K562 (cell line): ENCODE measurements around the gene NUB1. TPM values are rescaled to one million over a fixed set of nuclear protein-coding genes. Genes with fewer than 3 reads are reported as not detected.

ENCODE experiments used
- ARHGAP35 ChIP-seq: fragments of 450-650 bp; IDR thresholded peaks from 2 replicates; pipeline ENCODE4 v1.6.1; 2018; ENCODE audit not compliant: partially characterized antibody
- BRD9 ChIP-seq: fragments of 450-650 bp; IDR thresholded peaks from 2 replicates; pipeline ENCODE4 v1.6.1; 2018; ENCODE audit warnings: low read depth; ENCODE audit not compliant: partially characterized antibody
- CCNT2 ChIP-seq: IDR thresholded peaks from 2 replicates; pipeline ENCODE4 v1.6.1; 2011; ENCODE audit warnings: borderline replicate concordance, low read depth, mild to moderate bottlenecking, moderate library complexity, mixed read lengths, low read length; ENCODE audit not compliant: insufficient read length; ENCODE audit errors: extremely low read depth
- COPS2 ChIP-seq: fragments of 450-650 bp; conservative IDR thresholded peaks from 2 replicates; pipeline ENCODE4 v1.6.1; 2016; ENCODE audit warnings: mild to moderate bottlenecking, moderate library complexity
- FOXM1 ChIP-seq, 2 experiments: fragments of 450-650 bp in 1 of 2; sonication (generic) in 1 of 2; formaldehyde crosslinking in 1 of 2; IDR thresholded peaks; 2 replicates each; pipeline versions ENCODE4 v1.6.1 to v1.9.0; 2017 to 2022; ENCODE audit warnings: low read depth in 2 of 2, mild to moderate bottlenecking in 2 of 2, missing genetic modification reagents in 1 of 2, moderate library complexity in 1 of 2
- HDAC6 ChIP-seq: IDR thresholded peaks from 2 replicates; pipeline ENCODE4 v1.6.1; 2012; ENCODE audit warnings: low read depth, mild to moderate bottlenecking, control low read depth, inconsistent platforms, low read length, moderate library complexity
- HOMEZ ChIP-seq: fragments of 250-450 bp; sonication (Bioruptor Pico); IDR thresholded peaks from 2 replicates; pipeline ENCODE4 v1.4.0; 2020; ENCODE audit warnings: mild to moderate bottlenecking, moderate library complexity
- IRF1 ChIP-seq: sonication (generic); formaldehyde crosslinking; IDR thresholded peaks from 2 replicates; pipeline ENCODE4 v1.8.0; 2022; ENCODE audit warnings: missing genetic modification reagents, mild to moderate bottlenecking, borderline replicate concordance
- NFE2 ChIP-seq: IDR thresholded peaks from 2 replicates; pipeline ENCODE4 v1.6.1; 2014; ENCODE audit warnings: antibody characterized with exemption, low read depth
- PHF21A ChIP-seq: fragments of 450-650 bp; IDR thresholded peaks from 2 replicates; pipeline ENCODE4 v1.6.1; 2017; ENCODE audit warnings: low read depth, borderline replicate concordance
- PTRF ChIP-seq: fragments of 450-650 bp; IDR thresholded peaks from 2 replicates; pipeline ENCODE4 v1.6.1; 2016; ENCODE audit warnings: mild to moderate bottlenecking, missing genetic modification characterization, missing compliant biosample characterization
- PYGO2 ChIP-seq: fragments of 450-650 bp; IDR thresholded peaks from 2 replicates; pipeline ENCODE4 v1.6.1; 2016; ENCODE audit warnings: mild to moderate bottlenecking, missing genetic modification characterization, moderate library complexity, missing compliant biosample characterization
- SP2 ChIP-seq: IDR thresholded peaks from 2 replicates; pipeline ENCODE4 v1.6.1; 2011; ENCODE audit warnings: mild to moderate bottlenecking, low read depth, low read length, moderate library complexity; ENCODE audit not compliant: poor library complexity, severe bottlenecking; ENCODE audit errors: extremely low read depth
- ZC3H8 ChIP-seq: fragments of 450-650 bp; IDR thresholded peaks from 2 replicates; pipeline ENCODE4 v1.6.1; 2017
- ZNF232 ChIP-seq: sonication (generic); formaldehyde crosslinking; IDR thresholded peaks from 2 replicates; pipeline ENCODE4 v1.8.0; 2022; ENCODE audit warnings: mild to moderate bottlenecking, missing genetic modification reagents
- polyA plus RNA-seq, 8 experiments: library from polyadenylated mRNA; depleted of rRNA in 4 of 8; stranded (reverse) in 5 of 8; unstranded in 3 of 8; fragments of >200 nt; fragmentation: Nextera tagmentation in 2 of 8; fragmentation: Illumina TruSeq in 1 of 8; extraction: Ambion mirVana in 2 of 8; extraction: Trizol in 1 of 8; gene quantifications; 2 replicates each; pipeline versions ENCODE4 v1.2.1 to v1.2.3, GENCODE V29; 2011 to 2014; ENCODE audit warnings: inconsistent platforms in 1 of 8, missing spikeins in 1 of 8
- total RNA-seq, 7 experiments: library from RNA; depleted of rRNA in 6 of 7; stranded (reverse); fragments of >200 nt in 6 of 7; fragmentation: Illumina TruSeq in 2 of 7; extraction: Trizol in 2 of 7; gene quantifications; 2 replicates each; pipeline versions ENCODE4 v1.2.1 to v1.2.3, GENCODE V29; 2011 to 2021; ENCODE audit warnings: low replicate concordance in 1 of 7
- TF ChIP-seq, protein P1 (sequence below), 2 experiments: fragments of 450-650 bp; formaldehyde crosslinking in 1 of 2; IDR thresholded peaks; 2 replicates each; pipeline versions ENCODE4 v1.4.0 to v1.6.1; 2014 to 2020; ENCODE audit warnings: mild to moderate bottlenecking in 2 of 2, borderline replicate concordance in 1 of 2, low read depth in 1 of 2
- TF ChIP-seq, protein P2 (sequence below): fragments of 450-650 bp; formaldehyde crosslinking; IDR thresholded peaks from 2 replicates; pipeline ENCODE4 v1.4.0; 2022; ENCODE audit warnings: mild to moderate bottlenecking, moderate library complexity

NUB1 gene
- total and polyA plus RNA-seq, 9 of the 15 experiments (the other 6 are each of a cell fraction or from before 2014, with no cell fraction given), result 43.2 to 159 (median 85.2) TPM

DNA sequence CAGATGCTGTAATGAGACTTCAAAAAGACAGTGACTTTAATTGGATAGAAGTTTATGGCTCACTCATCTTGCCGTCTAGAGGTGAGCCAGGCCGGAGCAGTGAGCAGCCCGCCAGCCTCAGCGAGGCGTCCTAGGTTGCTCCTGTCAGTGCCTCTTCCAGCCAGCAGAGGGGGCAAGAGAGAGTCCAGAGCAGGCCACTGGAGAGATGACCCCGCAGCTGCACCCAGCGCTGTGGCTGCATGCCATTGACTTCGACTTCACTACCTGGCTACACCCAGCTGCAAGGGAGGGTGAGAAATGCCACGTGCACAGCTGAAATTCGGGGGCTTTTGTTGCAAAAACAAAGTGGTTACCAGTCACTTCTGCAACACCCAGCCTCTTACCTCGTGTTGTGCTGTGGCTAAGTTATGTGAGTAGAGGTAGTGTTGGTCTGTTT, 26.5 kb downstream of the NUB1 start (continued):
- TF ChIP-seq, protein P1, sequence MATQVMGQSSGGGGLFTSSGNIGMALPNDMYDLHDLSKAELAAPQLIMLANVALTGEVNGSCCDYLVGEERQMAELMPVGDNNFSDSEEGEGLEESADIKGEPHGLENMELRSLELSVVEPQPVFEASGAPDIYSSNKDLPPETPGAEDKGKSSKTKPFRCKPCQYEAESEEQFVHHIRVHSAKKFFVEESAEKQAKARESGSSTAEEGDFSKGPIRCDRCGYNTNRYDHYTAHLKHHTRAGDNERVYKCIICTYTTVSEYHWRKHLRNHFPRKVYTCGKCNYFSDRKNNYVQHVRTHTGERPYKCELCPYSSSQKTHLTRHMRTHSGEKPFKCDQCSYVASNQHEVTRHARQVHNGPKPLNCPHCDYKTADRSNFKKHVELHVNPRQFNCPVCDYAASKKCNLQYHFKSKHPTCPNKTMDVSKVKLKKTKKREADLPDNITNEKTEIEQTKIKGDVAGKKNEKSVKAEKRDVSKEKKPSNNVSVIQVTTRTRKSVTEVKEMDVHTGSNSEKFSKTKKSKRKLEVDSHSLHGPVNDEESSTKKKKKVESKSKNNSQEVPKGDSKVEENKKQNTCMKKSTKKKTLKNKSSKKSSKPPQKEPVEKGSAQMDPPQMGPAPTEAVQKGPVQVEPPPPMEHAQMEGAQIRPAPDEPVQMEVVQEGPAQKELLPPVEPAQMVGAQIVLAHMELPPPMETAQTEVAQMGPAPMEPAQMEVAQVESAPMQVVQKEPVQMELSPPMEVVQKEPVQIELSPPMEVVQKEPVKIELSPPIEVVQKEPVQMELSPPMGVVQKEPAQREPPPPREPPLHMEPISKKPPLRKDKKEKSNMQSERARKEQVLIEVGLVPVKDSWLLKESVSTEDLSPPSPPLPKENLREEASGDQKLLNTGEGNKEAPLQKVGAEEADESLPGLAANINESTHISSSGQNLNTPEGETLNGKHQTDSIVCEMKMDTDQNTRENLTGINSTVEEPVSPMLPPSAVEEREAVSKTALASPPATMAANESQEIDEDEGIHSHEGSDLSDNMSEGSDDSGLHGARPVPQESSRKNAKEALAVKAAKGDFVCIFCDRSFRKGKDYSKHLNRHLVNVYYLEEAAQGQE (IDR thresholded peaks at IDR 0.05; ENCODE audit: borderline replicate concordance), result peak; percentile 92
- TF ChIP-seq, protein P1 (CRISPR knock-in tag; IDR thresholded peaks at IDR 0.05; ENCODE audit: low read depth), result no peak
- TF ChIP-seq HDAC6 (no peak), CCNT2 (no peak), PHF21A (no peak), SP2 (no peak), ZC3H8 (no peak), ZNF232 (CRISPR knock-in tag) (no peak), PYGO2 (tag) (no peak), IRF1 (CRISPR knock-in tag) (no peak), HOMEZ (CRISPR knock-in tag) (no peak), BRD9 (no peak), NFE2 (peak; percentile 28; the same call in 1 of the 2 replicates), ARHGAP35 (no peak), PTRF (no peak), COPS2 (no peak), FOXM1 (IDR thresholded peaks at IDR 0.05; ENCODE audit: low read depth) (no peak), FOXM1 (CRISPR knock-in tag; IDR thresholded peaks at IDR 0.05; ENCODE audit: low read depth) (no peak)
- TF ChIP-seq, protein P2, sequence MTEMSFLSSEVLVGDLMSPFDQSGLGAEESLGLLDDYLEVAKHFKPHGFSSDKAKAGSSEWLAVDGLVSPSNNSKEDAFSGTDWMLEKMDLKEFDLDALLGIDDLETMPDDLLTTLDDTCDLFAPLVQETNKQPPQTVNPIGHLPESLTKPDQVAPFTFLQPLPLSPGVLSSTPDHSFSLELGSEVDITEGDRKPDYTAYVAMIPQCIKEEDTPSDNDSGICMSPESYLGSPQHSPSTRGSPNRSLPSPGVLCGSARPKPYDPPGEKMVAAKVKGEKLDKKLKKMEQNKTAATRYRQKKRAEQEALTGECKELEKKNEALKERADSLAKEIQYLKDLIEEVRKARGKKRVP (CRISPR knock-in tag), result no peak
